ENCODE measurements around the gene FUBP3.

DNA sequence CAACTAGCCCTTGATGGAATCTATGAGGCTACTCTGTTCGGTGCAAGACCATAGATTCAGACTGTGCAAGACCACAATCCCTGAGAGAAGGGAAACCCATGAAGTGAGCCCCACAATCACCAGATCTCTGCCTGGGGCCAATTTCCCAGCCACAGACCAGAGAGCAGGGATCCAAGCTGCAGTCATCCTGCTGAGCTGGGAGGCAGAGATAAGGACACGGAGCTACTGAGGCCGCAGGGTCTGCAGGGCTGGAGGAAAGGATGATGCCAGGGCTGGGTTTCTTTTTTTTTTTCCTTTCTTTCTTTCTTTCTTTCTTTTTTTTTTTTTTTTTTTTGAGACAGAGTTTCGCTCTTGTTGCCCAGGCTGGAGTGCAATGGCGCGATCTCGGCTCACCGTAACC is 47.7 kb upstream of the FUBP3 start:
- TF ChIP-seq POLR2AphosphoS5 (IDR thresholded peaks at IDR 0.05) (no peak), POLR2A (IDR thresholded peaks at IDR 0.05) (no peak), EP300 (IDR thresholded peaks at IDR 0.05) (no peak)
- TF ChIP-seq, protein P1, sequence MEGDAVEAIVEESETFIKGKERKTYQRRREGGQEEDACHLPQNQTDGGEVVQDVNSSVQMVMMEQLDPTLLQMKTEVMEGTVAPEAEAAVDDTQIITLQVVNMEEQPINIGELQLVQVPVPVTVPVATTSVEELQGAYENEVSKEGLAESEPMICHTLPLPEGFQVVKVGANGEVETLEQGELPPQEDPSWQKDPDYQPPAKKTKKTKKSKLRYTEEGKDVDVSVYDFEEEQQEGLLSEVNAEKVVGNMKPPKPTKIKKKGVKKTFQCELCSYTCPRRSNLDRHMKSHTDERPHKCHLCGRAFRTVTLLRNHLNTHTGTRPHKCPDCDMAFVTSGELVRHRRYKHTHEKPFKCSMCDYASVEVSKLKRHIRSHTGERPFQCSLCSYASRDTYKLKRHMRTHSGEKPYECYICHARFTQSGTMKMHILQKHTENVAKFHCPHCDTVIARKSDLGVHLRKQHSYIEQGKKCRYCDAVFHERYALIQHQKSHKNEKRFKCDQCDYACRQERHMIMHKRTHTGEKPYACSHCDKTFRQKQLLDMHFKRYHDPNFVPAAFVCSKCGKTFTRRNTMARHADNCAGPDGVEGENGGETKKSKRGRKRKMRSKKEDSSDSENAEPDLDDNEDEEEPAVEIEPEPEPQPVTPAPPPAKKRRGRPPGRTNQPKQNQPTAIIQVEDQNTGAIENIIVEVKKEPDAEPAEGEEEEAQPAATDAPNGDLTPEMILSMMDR (IDR thresholded peaks at IDR 0.05): no peak

Data from suprapubic skin (tissue), 4 donors.